Limb (tissue), 2 donors: Measurements from ENCODE around the gene ZBTB43.

Experiments
- DNase-seq, 2 donors: peaks; one replicate each; pipeline ENCODE4 v3.0.0-alpha.2; 2016; ENCODE audit errors: extremely low spot score in 2 of 2

The ZBTB43 gene

DNA sequence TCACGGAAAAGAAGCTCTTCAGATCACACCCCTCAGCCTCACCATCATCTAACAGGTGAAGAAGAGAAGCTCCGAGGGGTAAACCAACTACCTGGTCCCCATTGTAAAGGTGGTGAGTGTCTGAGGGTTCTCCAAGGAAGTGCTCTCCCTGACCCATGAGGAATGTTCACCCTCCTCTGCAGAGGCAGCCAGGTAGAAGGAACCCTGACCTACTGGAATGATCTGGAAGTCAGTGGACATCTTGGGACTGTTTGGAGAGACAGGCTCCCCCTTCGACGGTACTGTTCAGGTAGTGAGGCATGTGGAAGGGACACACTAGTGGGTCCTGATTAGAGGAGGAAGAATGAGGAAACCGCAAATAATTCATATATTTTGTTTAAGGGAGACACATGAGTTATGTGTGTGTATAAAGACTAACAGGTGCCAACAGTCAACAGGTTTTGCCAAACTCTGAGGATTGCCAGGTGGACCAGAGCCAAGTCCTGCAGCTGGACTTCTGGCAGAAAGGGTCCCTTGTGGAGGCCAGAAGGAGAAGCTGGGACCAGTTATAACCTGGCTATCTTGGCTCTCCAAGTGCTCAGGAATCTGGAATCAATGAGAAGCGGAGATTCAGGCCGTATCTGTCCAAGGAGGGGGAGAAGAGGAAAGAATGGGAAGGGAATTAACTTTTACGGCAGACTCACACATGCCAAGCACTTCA lies 52.6 kb downstream of the ZBTB43 start:
- peak in 1 of 2 donors; percentile 48 for DNase-seq

- DNase-seq, result no peak
Observed at GRCh38 chr9:126859111-126859510, 54.3 kb downstream of the ZBTB43 start.

DNA sequence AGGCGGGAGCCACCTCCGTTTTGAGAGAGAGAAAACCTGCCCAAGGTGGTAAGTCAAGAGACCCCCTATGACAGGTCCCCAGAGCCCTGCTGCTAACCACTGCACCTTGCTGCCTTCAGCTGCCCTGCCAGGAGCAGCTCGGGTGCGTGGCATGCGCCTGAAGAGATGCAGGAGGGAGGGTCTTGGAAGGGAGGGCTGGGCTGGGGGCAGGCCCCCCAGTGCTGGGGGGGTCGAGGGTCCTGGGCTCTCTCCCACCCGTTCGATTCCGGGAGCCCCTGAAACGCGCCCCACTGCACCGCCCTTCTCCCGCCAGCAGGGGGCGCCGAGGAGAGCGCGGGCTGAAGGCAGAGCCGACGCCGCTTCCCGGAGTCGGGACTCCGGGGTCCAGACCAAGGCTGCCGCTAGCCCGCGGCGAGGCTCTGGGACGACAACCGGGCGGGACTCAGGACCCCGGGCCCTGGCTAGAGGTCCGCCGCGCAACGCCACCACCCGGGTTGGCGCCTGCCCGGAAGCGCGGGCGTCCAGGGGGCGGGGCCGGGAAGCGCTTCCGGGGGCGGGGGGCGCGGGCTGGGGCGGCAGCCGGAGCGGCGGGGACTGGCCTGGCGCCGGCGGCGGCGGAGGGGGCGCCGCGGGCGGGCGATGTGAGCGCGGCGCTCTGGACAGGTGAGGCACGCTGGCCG lies 55.4 kb downstream of the ZBTB43 start, which contains the start of gene ZBTB34:
Gene ZBTB34, plus strand, starts transcription at position 563 of the 680 bp plus-strand sequence. CDS start 18,761 bp downstream, outside the sequence.
- DNase-seq, result peak; percentile 63 to 88

- peak in 1 of 2 donors; percentile 61 for DNase-seq
Observed at GRCh38 chr9:126860757-126861466, 56.1 kb downstream of the ZBTB43 start.

- no peak for DNase-seq
Observed at GRCh38 chr9:126861707-126862103, 56.9 kb downstream of the ZBTB43 start.

DNA sequence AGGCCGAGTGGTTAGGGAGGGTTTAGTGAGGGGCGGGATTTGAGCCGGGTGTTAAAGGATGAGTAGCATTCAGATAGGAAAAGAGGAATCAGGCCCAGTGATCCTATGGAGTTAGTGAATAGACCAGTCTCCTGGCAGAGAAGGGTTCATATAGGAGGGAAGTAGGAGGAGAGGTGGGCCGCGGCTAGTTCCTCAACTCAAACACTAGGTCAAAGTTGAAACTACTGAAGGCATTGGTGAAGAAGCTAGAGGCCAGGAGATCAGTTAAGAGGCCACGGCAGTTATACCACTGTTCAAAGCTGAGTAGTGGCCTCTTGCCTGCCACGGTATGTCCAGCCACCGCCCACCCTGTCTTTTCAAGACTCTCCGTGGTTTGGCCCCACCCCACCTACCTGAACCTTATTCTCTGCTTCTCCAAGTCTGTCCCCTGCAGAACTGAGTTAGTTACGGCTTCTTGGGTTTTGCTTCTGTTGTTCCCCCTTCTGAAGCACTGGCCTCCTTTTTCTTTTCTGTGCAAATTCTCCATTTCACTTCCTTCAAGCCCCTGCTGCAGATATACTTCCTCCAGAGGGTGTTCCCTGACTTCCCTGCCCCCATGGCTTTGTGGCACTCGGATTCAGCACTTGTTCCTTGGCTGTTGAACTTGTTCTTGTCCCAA lies 57.4 kb downstream of the ZBTB43 start:
- DNase-seq, result no peak

GRCh38 chr9:126864771-126865170 lies 59.9 kb downstream of the ZBTB43 start:
- no peak for DNase-seq

DNA sequence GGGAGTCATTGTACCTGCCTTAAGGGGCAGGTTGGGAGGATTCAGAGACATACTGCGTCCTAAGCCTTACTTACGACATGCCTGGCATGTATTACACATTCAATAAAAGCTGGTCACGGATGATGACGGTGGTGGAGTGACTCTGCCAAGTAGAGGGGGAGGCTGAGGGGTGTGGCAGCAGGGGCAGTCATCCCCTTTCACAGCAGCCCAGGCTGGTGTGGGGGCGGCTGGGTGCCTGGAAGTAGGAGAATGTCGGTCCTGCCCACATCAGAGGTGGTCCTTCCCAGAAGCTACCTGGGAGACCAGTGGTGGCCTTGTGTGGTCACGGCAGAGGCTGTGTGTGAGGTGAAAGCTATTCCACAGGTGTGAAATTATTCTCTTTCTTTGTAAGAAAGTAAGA lies 64.5 kb downstream of the ZBTB43 start:
- DNase-seq, result no peak

DNA sequence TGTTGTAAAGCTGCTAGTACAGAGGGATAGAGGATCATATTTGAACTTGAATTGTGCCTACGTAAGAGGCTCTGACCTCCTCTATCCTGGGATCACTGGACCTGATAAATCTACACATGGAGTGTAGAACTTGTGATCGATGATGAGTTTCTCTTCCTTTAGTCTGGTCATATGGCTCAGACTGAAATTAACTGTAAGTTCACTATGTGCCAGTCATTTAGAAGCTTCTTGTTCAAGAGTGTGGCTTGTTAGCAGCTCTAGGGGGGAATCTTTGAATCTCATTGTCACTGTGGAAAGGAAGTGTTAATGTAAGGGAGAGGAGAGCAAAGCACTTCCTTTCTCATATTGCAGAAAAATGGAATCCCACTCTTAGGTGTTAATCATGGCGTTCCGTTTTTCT lies 67.7 kb downstream of the ZBTB43 start:
- DNase-seq, result no peak

DNA sequence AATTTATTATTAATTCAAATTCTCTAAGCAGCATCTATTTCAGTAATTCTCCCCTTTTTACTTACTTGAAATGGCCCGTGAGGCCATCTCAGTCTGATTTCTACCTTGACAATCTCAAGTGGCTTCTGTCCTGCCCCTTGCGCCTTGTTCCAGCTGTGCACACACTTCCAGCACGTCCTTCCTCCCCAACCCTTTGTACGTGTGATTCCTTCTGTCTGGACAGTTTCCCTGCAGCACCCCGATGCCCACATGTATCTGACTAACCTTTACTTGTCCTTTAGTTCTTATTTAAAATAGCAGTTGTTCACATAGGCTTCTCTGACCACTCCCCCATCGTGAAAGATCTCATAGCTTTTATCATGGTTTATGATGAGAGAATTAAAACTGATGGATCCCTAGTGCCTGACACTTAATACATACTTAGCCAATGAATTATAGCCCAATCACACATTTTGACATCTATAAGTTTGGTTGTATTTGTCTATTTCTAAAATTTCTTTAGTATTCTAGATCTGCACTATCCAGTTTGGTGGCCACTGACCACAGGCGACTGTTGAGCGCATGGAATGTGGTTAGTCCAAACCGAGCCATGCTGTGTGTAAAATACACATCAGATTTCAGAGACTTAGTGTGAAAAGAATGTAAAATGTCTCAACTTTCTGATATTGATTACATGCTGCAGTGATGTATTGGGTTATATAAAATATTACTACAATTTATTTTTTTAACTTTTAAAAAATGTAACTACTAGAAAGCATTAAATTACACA lies 69.9 kb downstream of the ZBTB43 start:
- DNase-seq, result no peak

DNA sequence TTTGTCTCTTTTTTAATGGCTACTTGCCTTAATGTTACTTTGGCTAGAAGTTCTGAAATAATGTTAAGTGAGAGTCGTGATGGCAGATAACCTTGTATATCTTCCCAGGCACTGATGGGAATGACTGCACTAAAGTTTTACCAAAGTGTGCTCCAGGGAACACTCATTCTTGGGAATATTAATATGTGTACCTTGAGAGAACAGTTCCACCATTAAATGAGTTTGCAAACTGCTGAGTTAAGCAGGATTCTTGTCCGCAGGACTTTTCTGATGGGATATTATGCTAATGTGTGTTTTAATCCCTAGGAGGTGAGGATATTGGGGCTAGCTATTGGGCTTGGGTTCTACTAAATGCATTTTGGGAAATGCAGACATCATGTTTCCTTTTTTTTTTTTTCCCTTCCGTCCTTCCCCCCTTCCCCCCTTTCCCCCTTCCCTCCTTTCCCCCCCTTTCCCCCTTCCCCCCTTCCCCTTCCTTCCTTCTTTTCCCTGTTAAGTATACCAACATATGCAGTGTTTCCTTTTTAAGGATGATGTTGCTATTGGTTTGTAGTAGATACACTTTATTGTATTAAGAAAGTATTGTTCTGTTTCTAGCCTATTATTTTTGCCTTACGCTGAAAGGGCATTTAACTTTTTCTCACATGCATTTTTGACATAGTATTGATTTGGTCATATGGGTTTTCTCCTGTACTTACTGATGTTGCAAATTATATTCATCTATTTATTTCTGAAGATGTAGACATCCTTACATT lies 71.1 kb downstream of the ZBTB43 start:
- no peak for DNase-seq

DNA sequence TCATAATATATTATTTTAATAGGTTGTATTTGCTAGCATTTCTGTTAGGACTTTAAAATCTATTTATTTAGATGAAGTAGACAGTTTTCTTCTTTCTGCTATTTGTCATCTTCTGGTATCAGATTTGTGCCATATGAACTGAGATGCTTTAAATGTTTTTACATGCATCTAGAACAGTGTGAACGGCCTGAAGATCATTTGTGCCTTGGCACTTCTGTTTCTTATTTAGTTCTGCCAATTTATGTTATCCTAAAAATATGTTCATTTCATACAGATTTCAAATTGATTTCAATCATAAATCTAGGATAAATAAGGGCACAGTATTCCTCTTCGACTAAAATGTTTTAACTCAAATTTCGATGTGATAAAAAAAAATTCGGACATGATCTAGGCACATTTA lies 71.7 kb downstream of the ZBTB43 start:
- DNase-seq, result no peak

- no peak for DNase-seq
Observed at GRCh38 chr9:126877418-126877817, 72.6 kb downstream of the ZBTB43 start.

DNA sequence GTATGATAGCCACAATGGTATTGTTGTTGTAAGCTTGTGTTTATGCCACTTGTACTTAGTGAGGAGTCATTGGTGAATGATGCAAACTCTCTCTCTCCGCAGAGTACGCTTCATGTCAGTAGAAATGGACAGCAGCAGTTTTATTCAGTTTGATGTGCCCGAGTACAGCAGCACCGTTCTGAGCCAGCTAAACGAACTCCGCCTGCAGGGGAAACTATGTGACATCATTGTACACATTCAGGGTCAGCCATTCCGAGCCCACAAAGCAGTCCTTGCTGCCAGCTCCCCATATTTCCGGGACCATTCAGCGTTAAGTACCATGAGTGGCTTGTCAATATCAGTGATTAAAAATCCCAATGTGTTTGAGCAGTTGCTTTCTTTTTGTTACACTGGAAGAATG lies 74.4 kb downstream of the ZBTB43 start:
- no peak for DNase-seq

- DNase-seq, result no peak
Observed at GRCh38 chr9:126880226-126880946, 75.5 kb downstream of the ZBTB43 start.

DNA sequence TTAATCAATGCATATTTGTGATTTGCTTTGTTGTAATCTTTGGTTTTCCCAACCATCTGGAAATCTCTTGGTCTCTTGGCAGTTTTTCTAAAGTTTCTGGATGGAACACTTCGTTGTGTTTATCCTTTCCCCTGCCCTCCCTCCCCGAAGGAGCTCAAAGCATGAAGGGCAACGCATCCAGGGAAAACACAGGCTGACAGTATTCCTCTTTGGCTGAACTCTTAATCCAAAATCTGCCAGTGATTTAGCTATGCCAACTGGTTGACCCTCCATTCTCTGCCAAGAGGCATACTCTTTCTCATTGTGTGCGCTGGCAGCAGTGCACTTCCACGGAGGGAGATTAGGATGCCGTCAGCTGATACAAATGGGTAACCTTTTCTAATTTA lies 76.1 kb downstream of the ZBTB43 start:
- DNase-seq, result no peak

DNA sequence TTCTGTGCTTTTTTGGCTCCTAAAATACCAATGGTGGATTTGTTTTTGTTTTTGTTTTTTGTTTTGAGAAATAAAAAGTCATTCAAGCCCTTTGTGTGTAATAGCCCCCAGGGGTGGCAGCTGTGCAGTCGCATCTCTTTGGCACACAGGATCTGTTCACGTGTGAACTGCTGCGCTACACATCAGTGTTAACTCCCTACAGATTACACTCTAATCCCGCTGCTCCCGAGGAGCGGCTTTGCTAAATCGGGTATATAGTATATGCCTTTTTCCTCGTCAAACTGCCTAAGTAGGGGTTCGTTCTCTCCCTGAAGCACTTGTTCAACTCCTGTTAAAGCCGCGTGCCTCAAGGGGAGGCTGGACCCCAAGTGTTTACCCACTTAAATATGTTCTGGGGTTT lies 77.9 kb downstream of the ZBTB43 start:
- DNase-seq, result no peak

GRCh38 chr9:126883636-126884035 lies 78.8 kb downstream of the ZBTB43 start:
- DNase-seq, result no peak

DNA sequence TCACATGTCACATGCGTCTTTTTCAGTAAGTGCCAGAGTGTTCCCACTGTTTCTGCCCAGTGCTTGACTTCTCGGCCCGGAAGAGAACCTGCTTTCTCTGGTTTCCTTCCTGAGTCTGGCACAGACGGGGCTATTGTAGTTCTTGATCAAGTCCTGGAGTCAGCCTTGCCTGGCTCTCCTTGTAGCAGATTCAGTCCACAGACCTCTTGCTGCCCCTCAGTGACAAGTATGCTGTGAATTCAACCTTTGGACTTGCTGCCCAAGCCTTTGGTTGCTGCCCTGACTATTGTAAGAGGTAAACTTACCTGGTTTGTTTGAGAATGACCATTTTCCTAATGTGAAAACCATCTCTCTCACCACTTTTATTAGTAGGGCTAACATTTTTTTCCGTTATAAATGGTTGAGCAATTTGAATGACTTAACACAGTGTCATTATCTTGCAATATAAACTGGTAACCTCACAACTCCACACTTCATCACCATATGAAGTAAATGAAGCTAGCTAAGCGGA lies 80.3 kb downstream of the ZBTB43 start:
- no peak for DNase-seq
